H9 (cell line): ENCODE measurements around the gene TTYH1. TPM values are rescaled to one million over a fixed set of nuclear protein-coding genes. Genes with fewer than 3 reads are reported as not detected.
A peak's percentile ranks its signal among the peaks of the same experiment; 100 is the strongest.

Source experiments
- DNase-seq: peaks from one replicate; pipeline ENCODE4 v3.0.0-alpha.2; 2017
- H2AFZ ChIP-seq: one replicate; pipeline ENCODE4 v1.6.1; 2013; ENCODE audit warnings: mild to moderate bottlenecking, low read length, control low read depth, moderate library complexity
- H2AK5ac ChIP-seq: 2 replicates; pipeline ENCODE4 v1.6.1; 2013; ENCODE audit warnings: low read length, control low read depth, mixed read lengths; ENCODE audit not compliant: insufficient read length
- H2BK120ac ChIP-seq: one replicate; pipeline ENCODE4 v1.6.1; 2013; ENCODE audit warnings: low read depth, mild to moderate bottlenecking, low read length, control low read depth, inconsistent platforms; ENCODE audit not compliant: poor library complexity, severe bottlenecking
- H2BK12ac ChIP-seq: 2 replicates; pipeline ENCODE4 v1.6.1; 2013; ENCODE audit warnings: low read length, control low read depth, mixed read lengths, low read depth; ENCODE audit not compliant: insufficient read length
- H2BK15ac ChIP-seq: 2 replicates; pipeline ENCODE4 v1.6.1; 2013; ENCODE audit warnings: low read depth, low read length, control low read depth
- H2BK20ac ChIP-seq: one replicate; pipeline ENCODE4 v1.6.1; 2013; ENCODE audit warnings: low read depth, mild to moderate bottlenecking, low read length, control low read depth, inconsistent platforms; ENCODE audit not compliant: poor library complexity, severe bottlenecking
- H2BK5ac ChIP-seq: 2 replicates; pipeline ENCODE4 v1.6.1; 2013; ENCODE audit warnings: low read length, control low read depth, mixed read lengths; ENCODE audit not compliant: insufficient read length
- H3K14ac ChIP-seq: 2 replicates; pipeline ENCODE4 v1.6.1; 2013; ENCODE audit warnings: low read length, control low read depth; ENCODE audit not compliant: insufficient read depth
- H3K18ac ChIP-seq: 2 replicates; pipeline ENCODE4 v1.6.1; 2013; ENCODE audit warnings: low read depth, mild to moderate bottlenecking, mixed read lengths, low read length, control low read depth; ENCODE audit not compliant: insufficient read length
- H3K23ac ChIP-seq: 2 replicates; pipeline ENCODE4 v1.6.1; 2013; ENCODE audit warnings: low read length, control low read depth, mixed read lengths, low read depth; ENCODE audit not compliant: insufficient read length
- H3K23me2 ChIP-seq: 2 replicates; pipeline ENCODE4 v1.6.1; 2013; ENCODE audit warnings: low read depth, mild to moderate bottlenecking, mixed read lengths, low read length, control low read depth; ENCODE audit not compliant: insufficient read length, poor library complexity, severe bottlenecking
- H3K27ac ChIP-seq: 2 replicates; pipeline ENCODE4 v1.5.1; 2013; ENCODE audit warnings: low read length, control low read depth, mixed read lengths, low read depth; ENCODE audit not compliant: insufficient read length
- H3K27me3 ChIP-seq: 2 replicates; pipeline ENCODE4 v1.6.1; 2013; ENCODE audit warnings: low read length, control low read depth, inconsistent platforms; ENCODE audit not compliant: insufficient read depth
- H3K4ac ChIP-seq: 2 replicates; pipeline ENCODE4 v1.6.1; 2013; ENCODE audit warnings: low read depth, mild to moderate bottlenecking, control low read depth, inconsistent platforms, low read length, moderate library complexity
- H3K4me1 ChIP-seq: 2 replicates; pipeline ENCODE4 v1.6.1; 2013; ENCODE audit warnings: low read length, control low read depth, inconsistent platforms; ENCODE audit not compliant: insufficient read depth
- H3K4me2 ChIP-seq: 2 replicates; pipeline ENCODE4 v1.6.1; 2013; ENCODE audit warnings: low read length, control low read depth, mixed read lengths; ENCODE audit not compliant: insufficient read length, insufficient read depth
- H3K56ac ChIP-seq: 2 replicates; pipeline ENCODE4 v1.6.1; 2013; ENCODE audit warnings: low read depth, mild to moderate bottlenecking, mixed read lengths, low read length, control low read depth; ENCODE audit not compliant: insufficient read length
- H3K79me1 ChIP-seq: 2 replicates; pipeline ENCODE4 v1.6.1; 2013; ENCODE audit warnings: low read depth, mild to moderate bottlenecking, moderate library complexity, low read length, control low read depth, inconsistent platforms; ENCODE audit not compliant: insufficient read depth, poor library complexity, severe bottlenecking
- H3K79me2 ChIP-seq: 2 replicates; pipeline ENCODE4 v1.6.1; 2013; ENCODE audit warnings: low read length, control low read depth, inconsistent platforms; ENCODE audit not compliant: insufficient read depth
- H3K9ac ChIP-seq: 2 replicates; pipeline ENCODE4 v1.6.1; 2013; ENCODE audit warnings: low read length, control low read depth, mixed read lengths; ENCODE audit not compliant: insufficient read length; ENCODE audit errors: extremely low read depth
- H3K9me3 ChIP-seq: one replicate; pipeline ENCODE4 v1.6.1; 2013; ENCODE audit warnings: low read depth, low read length, inconsistent platforms; ENCODE audit not compliant: control insufficient read depth
- H3T11ph ChIP-seq: one replicate; pipeline ENCODE4 v1.6.1; 2013; ENCODE audit warnings: mild to moderate bottlenecking, low read length, control low read depth, inconsistent platforms
- H4K20me1 ChIP-seq: one replicate; pipeline ENCODE4 v1.6.1; 2013; ENCODE audit not compliant: control insufficient read depth, insufficient read length, insufficient read depth
- H4K5ac ChIP-seq: 2 replicates; pipeline ENCODE4 v1.6.1; 2013; ENCODE audit warnings: low read depth, mild to moderate bottlenecking, mixed read lengths, low read length, control low read depth; ENCODE audit not compliant: insufficient read length
- H4K8ac ChIP-seq: replicated peaks from 2 replicates; pipeline ENCODE4 v1.6.1; 2013; ENCODE audit warnings: low read length, control low read depth, mixed read lengths, low read depth; ENCODE audit not compliant: insufficient read length
- H4K91ac ChIP-seq: 2 replicates; pipeline ENCODE4 v1.6.1; 2013; ENCODE audit warnings: low read depth, mild to moderate bottlenecking, moderate library complexity, mixed read lengths, low read length, control low read depth; ENCODE audit not compliant: insufficient read length
- H3K27ac Mint-ChIP-seq, 3 experiments: 2 replicates in 2 of 3; 3 replicates in 1 of 3; pipeline ENCODE4 v1.8.0; 2020 to 2021; ENCODE audit warnings: mixed read lengths in 3 of 3, mild to moderate bottlenecking in 1 of 3, moderate library complexity in 1 of 3
- H3K27me3 Mint-ChIP-seq: 2 replicates; pipeline ENCODE4 v1.8.0; 2021; ENCODE audit warnings: low read depth, mild to moderate bottlenecking, moderate library complexity, mixed read lengths
- H3K36me3 Mint-ChIP-seq, 3 experiments: 2 replicates in 2 of 3; 3 replicates in 1 of 3; pipeline ENCODE4 v1.8.0; 2020 to 2021; ENCODE audit warnings: low read depth in 3 of 3, mixed read lengths in 3 of 3; ENCODE audit not compliant: insufficient read depth in 1 of 3
- H3K4me1 Mint-ChIP-seq, 2 experiments: 2 replicates each; pipeline ENCODE4 v1.8.0; 2020; ENCODE audit warnings: mixed read lengths in 2 of 2
- H3K4me3 Mint-ChIP-seq, 2 experiments: 2 replicates in 1 of 2; 3 replicates in 1 of 2; pipeline ENCODE4 v1.8.0; 2020 to 2021; ENCODE audit warnings: mild to moderate bottlenecking in 2 of 2, mixed read lengths in 2 of 2, moderate library complexity in 1 of 2
- H3K9me3 Mint-ChIP-seq, 2 experiments: 2 replicates in 1 of 2; 3 replicates in 1 of 2; pipeline ENCODE4 v1.8.0; 2020; ENCODE audit warnings: mild to moderate bottlenecking in 2 of 2, mixed read lengths in 2 of 2, moderate library complexity in 1 of 2
- CTCF ChIP-seq: fragments of 200-600 bp; sonication (generic); conservative IDR thresholded peaks from 3 replicates; pipeline ENCODE4 v1.8.0; 2021; ENCODE audit warnings: antibody characterized with exemption, mild to moderate bottlenecking
- WGBS: extraction: QIAGEN DNeasy Blood & Tissue Kit; methylation state at CpG from one replicate; pipeline ENCODE4 v1.1.7; 2013; ENCODE audit warnings: missing lambda C conversion rate, low lambda C conversion rate, mixed read lengths; ENCODE audit not compliant: insufficient read length; ENCODE audit errors: extremely low coverage; 5-methylcytosine and 5-hydroxymethylcytosine counted together
- total RNA-seq: library from RNA; stranded (reverse); gene quantifications from 2 replicates; pipeline ENCODE4 v1.2.1, GENCODE V29; 2021

Gene TTYH1
- total RNA-seq, 1 experiment from 2014 or later: 47.1 TPM

DNA sequence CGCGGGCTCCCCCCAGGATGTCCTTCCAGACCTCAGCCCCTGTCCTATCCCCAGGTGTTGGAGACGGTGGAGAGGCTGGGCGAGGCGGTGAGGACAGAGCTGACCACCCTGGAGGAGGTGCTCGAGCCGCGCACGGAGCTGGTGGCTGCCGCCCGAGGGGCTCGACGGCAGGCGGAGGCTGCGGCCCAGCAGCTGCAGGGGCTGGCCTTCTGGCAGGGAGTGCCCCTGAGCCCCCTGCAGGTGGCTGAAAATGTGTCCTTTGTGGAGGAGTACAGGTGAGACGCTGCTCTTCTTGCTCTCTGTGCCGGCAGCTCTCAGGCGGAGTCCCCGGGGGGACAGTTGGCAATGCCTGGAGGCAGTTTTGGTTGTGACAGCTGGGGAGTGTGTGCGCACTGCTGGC, 6.9 kb downstream of the TTYH1 start:
- Histone ChIP-seq H4K20me1 (no peaks in the 10 kb centered on the region), H4K91ac (no peak overlapping the region), H2BK5ac (no peak overlapping the region), H3K27ac (no peak overlapping the region), H2AK5ac (no peak overlapping the region), H2BK20ac (no peak overlapping the region), H3K9me3 (no peaks in the 10 kb centered on the region), H3K18ac (no peak overlapping the region), H3K27me3 (no peaks in the 10 kb centered on the region; the same call in 1 of the 2 replicates), H3K79me1 (no peaks in the 10 kb centered on the region), H3K9ac (no peak overlapping the region), H3K4ac (no peak overlapping the region), H2AFZ (no peak overlapping the region), H3K23ac (no peak overlapping the region), H3K56ac (no peak overlapping the region), H3K4me1 (peaks cover 5% of the 10 kb centered on the region; the same call in 1 of the 2 replicates), H3K4me2 (no peak overlapping the region), H4K5ac (no peak overlapping the region), H2BK15ac (no peak overlapping the region), H3K79me2 (no peaks in the 10 kb centered on the region), H3K23me2 (peaks cover 3% of the 10 kb centered on the region), H3K14ac (no peak overlapping the region), H2BK12ac (no peak overlapping the region), H3T11ph (no peak overlapping the region), H4K8ac (no peak overlapping the region), H2BK120ac (no peak overlapping the region)
- peak overlapping the region in 1 of 3 experiments; percentile 86; a peak in 1 of 7 replicates for H3K27ac Mint-ChIP-seq
- peak; percentile 84 for DNase-seq
- H3K4me3 Mint-ChIP-seq: no peak overlapping the region
- WGBS: no CpG with 5 or more reads among the region's 20 CpGs
- H3K36me3 Mint-ChIP-seq: peaks cover 26 to 57% (median 51%) of the 10 kb centered on the region in 3 experiments; a peak in 6 of 7 replicates
- peak; percentile 45; the same call in 2 of the 3 replicates for TF ChIP-seq CTCF
- peaks cover 2 to 3% of the 10 kb centered on the region in 2 experiments; a peak in 3 of 5 replicates for H3K9me3 Mint-ChIP-seq
- peaks cover 40 to 55% of the 10 kb centered on the region in 2 experiments for H3K4me1 Mint-ChIP-seq
- H3K27me3 Mint-ChIP-seq: peaks cover 54% of the 10 kb centered on the region
